Measurements from ENCODE around the gene PARD3B. TPM values are rescaled to one million over a fixed set of nuclear protein-coding genes. Genes with fewer than 3 reads are reported as not detected.

Gene PARD3B
- total and polyA plus RNA-seq, 2 experiments from 2014 or later: 3.5 to 4.4 TPM

GRCh38 chr2:205372141-205372540 is 826.9 kb downstream of the PARD3B start:
- H3K4me3 Mint-ChIP-seq: no peak overlapping the region
- H3K36me3 ChIP-seq (ENCODE audit: insufficient read depth): peaks cover 3% of the 10 kb centered on the region; the same call in 1 of the 2 replicates
- no peak overlapping the region for H3K4me2 ChIP-seq
- H4K20me1 ChIP-seq (replicated peaks; ENCODE audit: insufficient read depth): no peaks in the 10 kb centered on the region
- no peaks in the 10 kb centered on the region for H3K9me3 Mint-ChIP-seq
- H3K9me2 ChIP-seq (ENCODE audit: insufficient read depth): no peaks in the 10 kb centered on the region
- no peak overlapping the region for H2AFZ ChIP-seq
- H3F3A ChIP-seq (replicated peaks; ENCODE audit: low read depth): no peaks in the 10 kb centered on the region
- no peak overlapping the region for H3K4me3 ChIP-seq
- peaks cover 5% of the 10 kb centered on the region; the same call in 2 of the 3 replicates for H3K4me1 Mint-ChIP-seq
- H3K27me3 Mint-ChIP-seq (ENCODE audit: insufficient read depth, low read depth, poor library complexity): no peaks in the 10 kb centered on the region
- DNase-seq (ENCODE audit: low spot score): no peak
- H3K27ac Mint-ChIP-seq: no peak overlapping the region
- no peaks in the 10 kb centered on the region for H3K79me2 ChIP-seq (replicated peaks; ENCODE audit: insufficient read depth)
- H3K27me3 ChIP-seq (ENCODE audit: insufficient read depth): no peaks in the 10 kb centered on the region
- H3K36me3 Mint-ChIP-seq (ENCODE audit: low read depth): no peaks in the 10 kb centered on the region
- peaks cover 5% of the 10 kb centered on the region; the same call in 1 of the 2 replicates for H3K4me1 ChIP-seq (ENCODE audit: insufficient read depth)
- no peak for TF ChIP-seq CREB1 (CRISPR knock-in tag; IDR thresholded peaks at IDR 0.05; ENCODE audit: low read depth)
- TF ChIP-seq STAT1 (IDR thresholded peaks at IDR 0.05; ENCODE audit: unreplicated experiment): no peak
- no peak for TF ChIP-seq NANOG (IDR thresholded peaks at IDR 0.05; ENCODE audit: borderline replicate concordance)
- TF ChIP-seq EZH2phosphoT487 (IDR thresholded peaks at IDR 0.05; ENCODE audit: unreplicated experiment): no peak
- TF ChIP-seq ZNF331 (CRISPR knock-in tag; IDR thresholded peaks at IDR 0.05; ENCODE audit: low read depth): no peak
- no peak for TF ChIP-seq EZH2 (IDR thresholded peaks at IDR 0.05; ENCODE audit: low read depth, unreplicated experiment)
- TF ChIP-seq, protein P1, sequence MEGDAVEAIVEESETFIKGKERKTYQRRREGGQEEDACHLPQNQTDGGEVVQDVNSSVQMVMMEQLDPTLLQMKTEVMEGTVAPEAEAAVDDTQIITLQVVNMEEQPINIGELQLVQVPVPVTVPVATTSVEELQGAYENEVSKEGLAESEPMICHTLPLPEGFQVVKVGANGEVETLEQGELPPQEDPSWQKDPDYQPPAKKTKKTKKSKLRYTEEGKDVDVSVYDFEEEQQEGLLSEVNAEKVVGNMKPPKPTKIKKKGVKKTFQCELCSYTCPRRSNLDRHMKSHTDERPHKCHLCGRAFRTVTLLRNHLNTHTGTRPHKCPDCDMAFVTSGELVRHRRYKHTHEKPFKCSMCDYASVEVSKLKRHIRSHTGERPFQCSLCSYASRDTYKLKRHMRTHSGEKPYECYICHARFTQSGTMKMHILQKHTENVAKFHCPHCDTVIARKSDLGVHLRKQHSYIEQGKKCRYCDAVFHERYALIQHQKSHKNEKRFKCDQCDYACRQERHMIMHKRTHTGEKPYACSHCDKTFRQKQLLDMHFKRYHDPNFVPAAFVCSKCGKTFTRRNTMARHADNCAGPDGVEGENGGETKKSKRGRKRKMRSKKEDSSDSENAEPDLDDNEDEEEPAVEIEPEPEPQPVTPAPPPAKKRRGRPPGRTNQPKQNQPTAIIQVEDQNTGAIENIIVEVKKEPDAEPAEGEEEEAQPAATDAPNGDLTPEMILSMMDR (conservative IDR thresholded peaks at IDR 0.05; ENCODE audit: low read depth in 2 of 2): no peak
- TF ChIP-seq, protein P2, sequence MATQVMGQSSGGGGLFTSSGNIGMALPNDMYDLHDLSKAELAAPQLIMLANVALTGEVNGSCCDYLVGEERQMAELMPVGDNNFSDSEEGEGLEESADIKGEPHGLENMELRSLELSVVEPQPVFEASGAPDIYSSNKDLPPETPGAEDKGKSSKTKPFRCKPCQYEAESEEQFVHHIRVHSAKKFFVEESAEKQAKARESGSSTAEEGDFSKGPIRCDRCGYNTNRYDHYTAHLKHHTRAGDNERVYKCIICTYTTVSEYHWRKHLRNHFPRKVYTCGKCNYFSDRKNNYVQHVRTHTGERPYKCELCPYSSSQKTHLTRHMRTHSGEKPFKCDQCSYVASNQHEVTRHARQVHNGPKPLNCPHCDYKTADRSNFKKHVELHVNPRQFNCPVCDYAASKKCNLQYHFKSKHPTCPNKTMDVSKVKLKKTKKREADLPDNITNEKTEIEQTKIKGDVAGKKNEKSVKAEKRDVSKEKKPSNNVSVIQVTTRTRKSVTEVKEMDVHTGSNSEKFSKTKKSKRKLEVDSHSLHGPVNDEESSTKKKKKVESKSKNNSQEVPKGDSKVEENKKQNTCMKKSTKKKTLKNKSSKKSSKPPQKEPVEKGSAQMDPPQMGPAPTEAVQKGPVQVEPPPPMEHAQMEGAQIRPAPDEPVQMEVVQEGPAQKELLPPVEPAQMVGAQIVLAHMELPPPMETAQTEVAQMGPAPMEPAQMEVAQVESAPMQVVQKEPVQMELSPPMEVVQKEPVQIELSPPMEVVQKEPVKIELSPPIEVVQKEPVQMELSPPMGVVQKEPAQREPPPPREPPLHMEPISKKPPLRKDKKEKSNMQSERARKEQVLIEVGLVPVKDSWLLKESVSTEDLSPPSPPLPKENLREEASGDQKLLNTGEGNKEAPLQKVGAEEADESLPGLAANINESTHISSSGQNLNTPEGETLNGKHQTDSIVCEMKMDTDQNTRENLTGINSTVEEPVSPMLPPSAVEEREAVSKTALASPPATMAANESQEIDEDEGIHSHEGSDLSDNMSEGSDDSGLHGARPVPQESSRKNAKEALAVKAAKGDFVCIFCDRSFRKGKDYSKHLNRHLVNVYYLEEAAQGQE (IDR thresholded peaks at IDR 0.05; ENCODE audit: unreplicated experiment): no peak
- no peak for TF ChIP-seq JUNB (IDR thresholded peaks at IDR 0.05; ENCODE audit: unreplicated experiment)
- TF ChIP-seq, protein P3, sequence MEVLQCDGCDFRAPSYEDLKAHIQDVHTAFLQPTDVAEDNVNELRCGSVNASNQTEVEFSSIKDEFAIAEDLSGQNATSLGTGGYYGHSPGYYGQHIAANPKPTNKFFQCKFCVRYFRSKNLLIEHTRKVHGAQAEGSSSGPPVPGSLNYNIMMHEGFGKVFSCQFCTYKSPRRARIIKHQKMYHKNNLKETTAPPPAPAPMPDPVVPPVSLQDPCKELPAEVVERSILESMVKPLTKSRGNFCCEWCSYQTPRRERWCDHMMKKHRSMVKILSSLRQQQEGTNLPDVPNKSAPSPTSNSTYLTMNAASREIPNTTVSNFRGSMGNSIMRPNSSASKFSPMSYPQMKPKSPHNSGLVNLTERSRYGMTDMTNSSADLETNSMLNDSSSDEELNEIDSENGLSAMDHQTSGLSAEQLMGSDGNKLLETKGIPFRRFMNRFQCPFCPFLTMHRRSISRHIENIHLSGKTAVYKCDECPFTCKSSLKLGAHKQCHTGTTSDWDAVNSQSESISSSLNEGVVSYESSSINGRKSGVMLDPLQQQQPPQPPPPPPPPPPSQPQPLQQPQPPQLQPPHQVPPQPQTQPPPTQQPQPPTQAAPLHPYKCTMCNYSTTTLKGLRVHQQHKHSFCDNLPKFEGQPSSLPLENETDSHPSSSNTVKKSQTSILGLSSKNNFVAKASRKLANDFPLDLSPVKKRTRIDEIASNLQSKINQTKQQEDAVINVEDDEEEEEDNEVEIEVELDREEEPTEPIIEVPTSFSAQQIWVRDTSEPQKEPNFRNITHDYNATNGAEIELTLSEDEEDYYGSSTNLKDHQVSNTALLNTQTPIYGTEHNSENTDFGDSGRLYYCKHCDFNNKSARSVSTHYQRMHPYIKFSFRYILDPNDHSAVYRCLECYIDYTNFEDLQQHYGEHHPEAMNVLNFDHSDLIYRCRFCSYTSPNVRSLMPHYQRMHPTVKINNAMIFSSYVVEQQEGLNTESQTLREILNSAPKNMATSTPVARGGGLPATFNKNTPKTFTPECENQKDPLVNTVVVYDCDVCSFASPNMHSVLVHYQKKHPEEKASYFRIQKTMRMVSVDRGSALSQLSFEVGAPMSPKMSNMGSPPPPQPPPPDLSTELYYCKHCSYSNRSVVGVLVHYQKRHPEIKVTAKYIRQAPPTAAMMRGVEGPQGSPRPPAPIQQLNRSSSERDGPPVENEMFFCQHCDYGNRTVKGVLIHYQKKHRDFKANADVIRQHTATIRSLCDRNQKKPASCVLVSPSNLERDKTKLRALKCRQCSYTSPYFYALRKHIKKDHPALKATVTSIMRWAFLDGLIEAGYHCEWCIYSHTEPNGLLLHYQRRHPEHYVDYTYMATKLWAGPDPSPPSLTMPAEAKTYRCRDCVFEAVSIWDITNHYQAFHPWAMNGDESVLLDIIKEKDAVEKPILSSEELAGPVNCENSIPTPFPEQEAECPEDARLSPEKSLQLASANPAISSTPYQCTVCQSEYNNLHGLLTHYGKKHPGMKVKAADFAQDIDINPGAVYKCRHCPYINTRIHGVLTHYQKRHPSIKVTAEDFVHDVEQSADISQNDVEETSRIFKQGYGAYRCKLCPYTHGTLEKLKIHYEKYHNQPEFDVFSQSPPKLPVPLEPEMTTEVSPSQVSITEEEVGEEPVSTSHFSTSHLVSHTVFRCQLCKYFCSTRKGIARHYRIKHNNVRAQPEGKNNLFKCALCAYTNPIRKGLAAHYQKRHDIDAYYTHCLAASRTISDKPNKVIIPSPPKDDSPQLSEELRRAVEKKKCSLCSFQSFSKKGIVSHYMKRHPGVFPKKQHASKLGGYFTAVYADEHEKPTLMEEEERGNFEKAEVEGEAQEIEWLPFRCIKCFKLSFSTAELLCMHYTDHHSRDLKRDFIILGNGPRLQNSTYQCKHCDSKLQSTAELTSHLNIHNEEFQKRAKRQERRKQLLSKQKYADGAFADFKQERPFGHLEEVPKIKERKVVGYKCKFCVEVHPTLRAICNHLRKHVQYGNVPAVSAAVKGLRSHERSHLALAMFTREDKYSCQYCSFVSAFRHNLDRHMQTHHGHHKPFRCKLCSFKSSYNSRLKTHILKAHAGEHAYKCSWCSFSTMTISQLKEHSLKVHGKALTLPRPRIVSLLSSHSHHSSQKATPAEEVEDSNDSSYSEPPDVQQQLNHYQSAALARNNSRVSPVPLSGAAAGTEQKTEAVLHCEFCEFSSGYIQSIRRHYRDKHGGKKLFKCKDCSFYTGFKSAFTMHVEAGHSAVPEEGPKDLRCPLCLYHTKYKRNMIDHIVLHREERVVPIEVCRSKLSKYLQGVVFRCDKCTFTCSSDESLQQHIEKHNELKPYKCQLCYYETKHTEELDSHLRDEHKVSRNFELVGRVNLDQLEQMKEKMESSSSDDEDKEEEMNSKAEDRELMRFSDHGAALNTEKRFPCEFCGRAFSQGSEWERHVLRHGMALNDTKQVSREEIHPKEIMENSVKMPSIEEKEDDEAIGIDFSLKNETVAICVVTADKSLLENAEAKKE (CRISPR knock-in tag; IDR thresholded peaks at IDR 0.05): no peak
- no peak for TF ChIP-seq POLR2AphosphoS5 (IDR thresholded peaks at IDR 0.05; ENCODE audit: low read depth)
- TF ChIP-seq ZNF114 (CRISPR knock-in tag; IDR thresholded peaks at IDR 0.05): no peak
- ATAC-seq: no peak
- no peak overlapping the region for H3K27ac ChIP-seq (ENCODE audit: low read depth)
